Islet of Langerhans (tissue), 1 donor: ENCODE data around the gene PADI1.

Experiments
- FAIRE-seq: peaks from one replicate; lab custom pipeline; 2011; peaks lifted over from hg19 to GRCh38; lab: Jason Lieb, UNC

PADI1 gene

GRCh38 chr1:17183388-17184160 lies 21.4 kb upstream of the PADI1 start:
- no peak for FAIRE-seq

- no peak for FAIRE-seq
These were observed 20.7 kb upstream of the PADI1 start for GRCh38 chr1:17184161-17184665.

- FAIRE-seq = no peak
These were observed 20.0 kb upstream of the PADI1 start for GRCh38 chr1:17184822-17185484.

GRCh38 chr1:17185485-17185860 lies 19.5 kb upstream of the PADI1 start:
- FAIRE-seq = no peak

GRCh38 chr1:17186216-17186909 lies 18.6 kb upstream of the PADI1 start:
- no peak for FAIRE-seq

- no peak for FAIRE-seq
These were observed 17.9 kb upstream of the PADI1 start for GRCh38 chr1:17187051-17187450.

GRCh38 chr1:17188217-17188616 lies 16.7 kb upstream of the PADI1 start:
- no peak for FAIRE-seq

GRCh38 chr1:17188889-17189631 lies 15.9 kb upstream of the PADI1 start:
- no peak for FAIRE-seq

- no peak for FAIRE-seq
These were observed 15.3 kb upstream of the PADI1 start for GRCh38 chr1:17189632-17189990.

- no peak for FAIRE-seq
These were observed 14.6 kb upstream of the PADI1 start for GRCh38 chr1:17190010-17190995.

GRCh38 chr1:17191990-17192242 lies 13.0 kb upstream of the PADI1 start:
- FAIRE-seq = no peak

GRCh38 chr1:17192394-17193221 lies 12.3 kb upstream of the PADI1 start:
- no peak for FAIRE-seq

- FAIRE-seq = no peak
These were observed 11.5 kb upstream of the PADI1 start for GRCh38 chr1:17193222-17194132.

GRCh38 chr1:17194133-17194475 lies 10.8 kb upstream of the PADI1 start:
- no peak for FAIRE-seq

- no peak for FAIRE-seq
These were observed 10.1 kb upstream of the PADI1 start for GRCh38 chr1:17194615-17195528.

- no peak for FAIRE-seq
These were observed 9.2 kb upstream of the PADI1 start for GRCh38 chr1:17195731-17196130.

- no peak for FAIRE-seq
These were observed 8.3 kb upstream of the PADI1 start for GRCh38 chr1:17196496-17197185.

GRCh38 chr1:17197696-17198095 lies 7.2 kb upstream of the PADI1 start:
- FAIRE-seq = no peak
